Fibroblast of mammary gland (primary cell): ENCODE measurements around the gene GGTLC1.

Experiments used
- DNase-seq: peaks from one replicate; pipeline ENCODE4 v3.0.0-alpha.2; 2010; ENCODE audit warnings: low read depth
- H3K4me3 ChIP-seq: 2 replicates; pipeline ENCODE4 v1.5.1; 2011; ENCODE audit warnings: low read depth, mild to moderate bottlenecking, low read length, moderate library complexity; ENCODE audit not compliant: control insufficient read depth
- CTCF ChIP-seq: conservative IDR thresholded peaks from 2 replicates; pipeline ENCODE4 v1.5.1; 2011; ENCODE audit warnings: low read depth, low read length, inconsistent platforms; ENCODE audit not compliant: control insufficient read depth, insufficient read depth

GGTLC1 gene

GRCh38 chr20:23937303-23938117, 51.1 kb downstream of the GGTLC1 start:
- peak; percentile 56 for TF ChIP-seq CTCF
- peak; percentile 36 for DNase-seq
- no peak overlapping the region for H3K4me3 ChIP-seq
